Mesenteric fat pad (tissue), 1 donor: ENCODE data around the gene VANGL2. TPM values are rescaled to one million over a fixed set of nuclear protein-coding genes. Genes with fewer than 3 reads are reported as not detected.

Experiments used
- DNase-seq: peaks from one replicate; pipeline ENCODE4 v3.0.0-alpha.2; 2020; ENCODE audit warnings: low spot score
- total RNA-seq: library from RNA; stranded (reverse); fragmentation: NEBNext Ultra II Directional; extraction: Animal tissue kit (Norgen Biotek cat#: 25700); gene quantifications from one replicate; pipeline ENCODE4 v1.2.1, GENCODE V29; 2021
- donor health status: DM: yes; HTN: yes; CAD: no.

Gene VANGL2
- total RNA-seq, 1 donor from 2014 or later = 1.7 TPM

DNA sequence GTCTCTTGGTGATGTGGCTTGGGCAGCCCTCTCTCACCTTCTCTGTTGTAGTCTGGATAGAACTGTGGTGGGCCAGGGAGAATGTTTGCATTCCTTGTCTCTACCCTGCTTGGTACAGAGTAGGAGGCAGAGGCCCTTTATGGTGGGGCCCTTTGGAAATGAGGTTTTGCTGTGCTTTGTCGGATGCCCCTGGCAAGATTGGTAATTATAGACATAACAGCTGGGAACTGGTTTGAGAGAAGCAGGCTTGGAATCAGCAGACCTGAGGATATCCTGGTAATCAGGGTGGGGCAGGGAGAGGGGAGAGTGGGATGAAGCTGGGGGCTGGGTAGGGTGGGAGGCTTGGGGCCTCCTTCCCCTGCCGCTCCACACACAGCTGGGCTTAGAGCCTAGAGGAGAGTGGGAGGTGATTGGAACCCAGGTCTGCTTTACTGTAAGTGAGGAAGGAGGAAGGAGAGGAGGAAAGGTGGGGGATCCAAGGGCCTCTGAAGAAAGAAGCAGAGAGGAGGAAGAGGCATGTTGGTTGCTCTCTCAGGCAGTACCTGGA lies 5.0 kb downstream of the VANGL2 start:
- no peak for DNase-seq

- DNase-seq = no peak
Measured at GRCh38 chr1:160406131-160406968, 6.0 kb downstream of the VANGL2 start.

DNA sequence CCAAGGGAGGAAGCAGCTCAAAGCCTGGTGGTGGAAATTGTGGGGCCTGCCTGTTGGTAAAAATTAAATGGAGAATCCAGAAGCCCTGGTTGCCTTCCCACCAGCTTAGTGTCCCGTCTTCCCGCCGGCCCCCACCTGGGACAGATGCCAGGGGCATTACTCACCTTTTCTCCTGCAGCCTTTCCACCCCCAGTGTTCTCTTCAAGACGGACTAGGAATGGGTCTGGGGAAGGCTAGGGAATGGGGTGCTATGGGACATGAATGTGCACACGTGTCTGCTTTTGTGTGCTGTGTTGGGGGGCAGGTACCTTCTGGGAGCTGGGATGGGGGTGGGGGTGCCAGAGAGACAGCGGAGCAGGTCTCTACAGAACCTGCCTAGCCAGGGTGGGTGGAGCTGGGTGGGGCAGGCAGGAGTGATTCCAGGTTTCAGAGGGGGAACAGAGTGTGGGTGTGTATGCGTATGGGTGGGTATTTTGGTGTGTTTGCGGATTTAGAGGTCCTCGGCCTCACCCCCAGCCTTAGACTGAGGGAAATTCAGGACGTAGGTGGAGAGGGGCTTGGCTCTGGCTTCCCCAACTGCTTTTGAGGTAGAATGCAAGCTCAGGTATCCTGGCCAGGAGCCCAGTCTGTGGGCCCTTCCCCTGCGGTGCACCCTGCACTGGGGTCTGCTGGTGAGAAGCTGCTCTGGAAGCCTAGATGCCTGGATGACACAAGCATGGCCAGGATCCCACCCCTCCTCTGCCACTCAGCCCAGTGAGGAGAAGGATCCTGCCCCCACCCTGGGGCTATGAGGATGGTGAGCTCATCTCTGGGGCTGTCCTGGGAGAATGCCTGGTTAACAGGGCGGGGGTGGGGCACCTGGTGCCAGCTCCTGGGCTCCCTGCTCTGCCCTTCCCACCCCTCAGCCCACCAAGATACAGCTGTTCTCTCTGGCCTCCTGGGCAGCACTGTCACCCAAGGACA lies 7.8 kb downstream of the VANGL2 start:
- DNase-seq = no peak

DNA sequence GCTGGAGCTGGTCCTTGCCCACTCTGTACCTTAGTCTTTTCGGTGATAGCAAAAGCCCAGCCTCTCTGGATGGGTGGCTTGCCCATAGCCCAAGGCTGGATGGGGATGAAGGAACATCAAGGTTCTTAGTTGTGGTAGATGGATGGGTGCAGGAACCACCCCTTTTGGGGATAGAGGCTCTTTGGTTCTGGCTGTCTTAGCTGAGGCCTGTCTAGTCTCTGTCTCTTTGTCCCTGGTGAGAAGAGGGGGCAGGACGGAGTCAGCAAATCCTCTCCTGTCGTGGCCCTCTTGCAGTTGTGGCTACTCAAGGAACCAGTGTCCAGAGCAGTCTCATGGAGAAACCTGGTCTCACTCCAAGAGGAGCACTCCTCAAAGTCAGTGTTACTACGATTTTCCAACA lies 8.5 kb downstream of the VANGL2 start:
- no peak for DNase-seq

DNA sequence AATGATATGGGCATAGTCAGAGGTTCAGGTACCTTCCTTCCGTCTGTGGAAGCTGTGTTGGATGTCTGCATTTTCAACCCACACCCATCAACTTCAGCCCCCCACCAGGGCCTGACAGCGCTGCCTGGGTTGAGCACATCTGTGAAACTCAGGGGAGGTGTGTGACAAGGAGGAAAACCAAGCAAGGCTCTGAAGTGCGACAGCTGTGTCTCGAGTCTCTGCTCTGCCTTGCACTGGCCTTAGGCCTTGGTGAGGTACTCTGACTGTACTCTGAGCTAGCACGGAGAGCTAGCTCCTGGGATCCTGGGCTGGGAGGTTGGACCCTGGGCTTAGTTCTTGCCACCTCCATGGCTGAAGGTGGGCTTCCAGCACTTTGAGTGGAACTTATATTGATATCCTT lies 9.1 kb downstream of the VANGL2 start:
- DNase-seq = no peak

DNA sequence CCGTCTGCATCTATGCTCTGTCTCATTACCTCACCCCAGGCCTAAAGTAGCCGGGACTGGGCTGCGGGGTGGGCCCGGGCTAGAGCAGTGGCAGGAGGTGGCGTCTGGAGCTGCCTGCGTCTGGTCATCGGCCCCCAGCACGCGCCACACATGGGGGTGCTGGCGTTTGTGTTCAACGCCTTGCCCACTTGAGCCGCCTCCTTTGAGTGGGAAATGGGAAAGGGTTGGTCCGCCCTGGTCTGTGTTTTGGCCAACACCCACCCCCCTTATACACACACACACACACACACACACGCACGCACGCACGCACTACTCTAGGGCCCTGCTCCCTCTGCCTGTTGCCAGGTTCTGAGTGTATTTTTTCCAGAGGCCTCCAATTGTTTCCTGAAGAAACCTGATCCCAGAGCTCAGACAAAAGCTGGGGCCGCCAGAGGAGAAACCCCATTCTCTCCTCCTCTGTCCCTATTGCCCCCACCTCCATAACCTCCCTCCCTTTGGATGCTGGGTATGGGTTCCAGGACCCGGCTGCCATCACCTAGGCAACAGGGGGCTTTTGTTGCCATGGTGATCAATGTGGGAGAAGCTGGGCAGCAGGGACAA lies 10.1 kb downstream of the VANGL2 start:
- no peak for DNase-seq

DNA sequence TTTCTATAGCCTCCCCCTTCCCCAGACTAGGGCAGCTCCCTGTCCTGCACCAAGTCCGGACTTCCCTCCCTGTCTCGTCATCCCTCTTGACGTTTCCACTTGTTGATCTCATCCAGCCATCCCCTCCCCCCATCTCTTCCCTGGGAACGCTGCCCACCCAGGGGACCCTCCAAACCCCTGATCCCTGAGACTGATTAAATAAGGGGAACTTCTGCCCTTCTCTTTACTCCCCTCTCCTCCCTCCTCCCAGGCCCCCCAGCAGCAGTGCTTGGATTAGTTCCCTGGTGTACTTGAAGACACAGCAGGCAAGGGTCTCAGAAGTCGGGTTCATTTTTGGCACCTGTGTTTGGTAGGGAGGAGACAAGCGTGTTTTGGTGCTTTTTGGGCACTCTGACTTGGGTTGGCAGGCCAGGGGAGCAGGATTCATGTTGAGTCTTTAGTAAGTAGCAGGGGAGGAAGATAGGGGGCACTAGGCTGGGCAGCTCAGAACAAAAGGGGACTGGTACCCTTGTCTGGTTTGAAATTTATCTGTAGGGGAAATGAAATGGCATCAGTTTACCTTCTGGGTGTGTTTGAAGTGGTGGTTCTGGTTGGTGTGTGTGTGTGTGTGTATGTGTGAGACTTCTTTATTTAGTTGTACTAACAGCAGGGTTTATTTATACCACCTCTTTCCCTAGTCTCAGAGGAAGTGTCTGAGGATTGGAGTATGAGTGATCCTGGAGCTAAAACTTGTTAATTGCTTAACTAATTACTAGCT lies 11.1 kb downstream of the VANGL2 start:
- no peak for DNase-seq

DNA sequence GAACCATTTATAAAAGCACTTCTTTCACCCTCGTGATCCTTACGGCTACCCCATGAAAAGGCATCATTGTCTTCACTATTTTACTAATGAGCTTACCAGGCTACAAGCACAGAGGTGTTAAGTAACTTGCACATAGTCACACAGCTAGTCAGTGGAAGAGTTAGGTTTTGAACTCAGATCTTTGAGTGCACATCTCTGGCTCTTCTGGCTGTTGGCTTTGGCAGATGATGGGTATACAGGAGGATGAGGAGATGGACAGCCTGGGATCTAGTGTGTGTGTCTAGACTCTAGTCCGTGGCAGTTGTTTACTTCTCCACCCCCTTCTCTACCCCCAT lies 11.6 kb downstream of the VANGL2 start:
- no peak for DNase-seq

DNA sequence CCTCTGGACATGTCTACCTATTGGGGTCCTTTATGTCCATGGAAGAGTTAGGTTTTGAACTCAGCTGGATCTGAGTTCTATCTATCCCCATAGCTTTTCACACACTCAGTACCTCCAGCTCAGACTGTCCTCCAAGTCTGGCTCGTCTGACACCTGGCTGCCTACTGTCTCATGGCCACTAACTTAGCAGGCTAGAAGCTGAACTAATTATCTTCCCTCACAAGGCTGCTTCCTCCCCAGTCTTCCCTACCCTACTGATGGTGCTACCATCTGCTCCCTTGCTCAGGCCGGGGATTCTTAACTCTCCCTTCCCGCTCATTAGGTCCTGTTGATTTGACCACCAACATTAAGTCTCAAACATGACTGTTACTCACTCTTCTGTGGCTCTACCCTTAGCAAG lies 13.4 kb downstream of the VANGL2 start:
- no peak for DNase-seq

- no peak for DNase-seq
Measured at GRCh38 chr1:160414881-160415280, 14.5 kb downstream of the VANGL2 start.

GRCh38 chr1:160415696-160416290 lies 15.4 kb downstream of the VANGL2 start:
- no peak for DNase-seq

GRCh38 chr1:160416369-160416768 lies 16.0 kb downstream of the VANGL2 start:
- no peak for DNase-seq

DNA sequence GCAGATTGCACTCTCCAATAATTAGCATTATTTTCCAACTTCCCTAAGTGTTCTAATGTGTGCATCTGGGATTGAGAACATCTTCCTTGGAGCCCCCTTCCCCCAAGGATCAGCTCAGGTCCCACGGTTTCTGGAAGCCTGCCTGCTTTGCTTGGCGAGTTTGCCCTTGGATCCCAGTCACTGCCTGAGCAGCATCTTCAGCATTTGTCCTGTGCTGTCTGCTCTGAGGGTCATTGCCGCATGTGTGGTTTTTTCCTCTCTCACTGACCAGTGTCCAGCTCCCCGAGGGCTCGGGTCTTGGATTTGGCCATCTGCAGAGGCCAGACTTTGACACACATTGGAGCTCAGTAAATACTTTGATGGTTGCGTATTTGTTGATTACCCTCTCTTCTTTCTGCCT lies 18.1 kb downstream of the VANGL2 start:
- DNase-seq = no peak

GRCh38 chr1:160419150-160419837 lies 18.9 kb downstream of the VANGL2 start:
- no peak for DNase-seq

DNA sequence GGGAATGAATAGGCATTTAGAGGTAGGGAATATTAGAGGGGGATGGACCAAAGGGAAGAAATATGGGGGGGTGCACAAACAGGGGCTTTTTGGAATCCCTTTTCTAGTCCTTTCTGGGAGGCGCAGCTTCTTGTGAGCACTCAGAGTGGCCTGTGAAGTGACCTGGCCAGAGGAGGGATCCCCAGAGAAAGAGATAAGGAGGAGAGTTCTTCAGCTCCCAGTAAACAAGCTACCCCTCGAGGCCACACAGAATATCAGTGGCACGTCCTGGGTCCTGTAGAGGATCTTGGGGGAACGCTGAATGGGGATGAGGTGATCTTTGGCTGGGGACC lies 19.4 kb downstream of the VANGL2 start:
- no peak for DNase-seq

DNA sequence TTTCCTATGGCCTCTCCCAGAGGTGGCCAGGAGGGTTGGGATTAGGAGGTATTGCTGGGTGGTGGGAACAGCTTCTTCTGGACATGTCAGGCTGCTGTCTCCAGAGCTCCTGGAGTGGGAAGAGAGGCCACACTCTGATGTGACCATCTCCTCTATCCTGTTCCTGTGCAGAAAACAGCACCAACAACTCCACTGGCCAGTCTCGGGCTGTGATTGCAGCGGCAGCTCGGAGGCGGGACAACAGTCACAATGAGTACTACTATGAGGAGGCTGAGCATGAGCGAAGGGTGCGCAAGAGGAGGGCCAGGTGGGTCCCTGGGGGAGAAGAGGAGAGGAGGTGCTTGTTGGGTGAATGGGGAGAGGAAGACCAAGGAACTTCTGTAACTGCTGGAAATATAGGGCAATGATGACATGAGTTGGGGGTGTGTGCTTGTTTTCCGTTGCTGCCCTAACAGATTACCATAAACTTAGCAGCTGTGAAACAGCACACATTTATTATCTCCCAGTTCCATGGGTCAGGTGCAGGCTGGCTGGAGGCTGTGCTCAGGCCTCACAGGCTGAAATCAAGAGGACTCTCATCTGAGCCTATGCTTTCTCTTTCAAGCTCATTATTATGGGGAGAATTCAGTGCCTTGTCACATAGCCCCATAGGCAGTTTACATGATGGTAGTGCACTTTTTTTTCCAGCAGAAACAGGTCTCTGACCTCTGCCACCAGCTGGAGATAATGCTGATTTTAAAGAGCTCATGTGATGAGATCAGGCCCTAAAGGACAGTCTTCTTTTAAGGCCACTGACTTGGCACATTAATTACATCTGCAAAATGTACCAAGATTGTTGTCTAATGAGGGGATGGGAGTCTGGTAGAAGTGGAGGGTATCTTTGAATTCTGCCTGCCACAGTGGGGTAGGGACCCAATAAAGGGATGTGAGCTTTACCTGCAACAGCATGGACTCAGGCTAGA lies 20.8 kb downstream of the VANGL2 start:
- DNase-seq = no peak

- no peak for DNase-seq
Measured at GRCh38 chr1:160421881-160422280, 21.5 kb downstream of the VANGL2 start.

- no peak for DNase-seq
Measured at GRCh38 chr1:160423966-160424365, 23.6 kb downstream of the VANGL2 start.

DNA sequence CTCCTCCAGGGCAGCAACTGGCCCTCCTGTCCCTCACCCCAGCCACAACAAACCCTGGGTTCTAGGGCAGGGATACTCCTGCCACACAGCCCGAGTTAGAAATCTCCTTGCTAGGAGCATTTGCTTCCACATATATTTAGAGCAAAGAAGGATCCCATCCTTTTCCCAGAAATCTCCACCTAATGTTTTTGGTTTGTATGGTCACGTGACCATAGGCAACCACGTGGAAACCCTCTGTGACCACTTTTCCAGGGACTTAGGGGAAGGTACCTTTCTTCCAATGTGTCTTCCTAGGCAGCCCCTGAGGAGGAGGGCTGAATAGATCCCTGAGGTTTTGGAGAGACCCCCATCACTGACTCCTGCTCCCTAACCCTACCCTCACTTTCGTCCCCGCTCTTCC lies 25.5 kb downstream of the VANGL2 start:
- no peak for DNase-seq
